ENCODE data around the gene SOWAHA. TPM values are rescaled to one million over a fixed set of nuclear protein-coding genes. Genes with fewer than 3 reads are reported as not detected.

The SOWAHA gene
- total RNA-seq, 1 donor from 2014 or later, result not detected

DNA sequence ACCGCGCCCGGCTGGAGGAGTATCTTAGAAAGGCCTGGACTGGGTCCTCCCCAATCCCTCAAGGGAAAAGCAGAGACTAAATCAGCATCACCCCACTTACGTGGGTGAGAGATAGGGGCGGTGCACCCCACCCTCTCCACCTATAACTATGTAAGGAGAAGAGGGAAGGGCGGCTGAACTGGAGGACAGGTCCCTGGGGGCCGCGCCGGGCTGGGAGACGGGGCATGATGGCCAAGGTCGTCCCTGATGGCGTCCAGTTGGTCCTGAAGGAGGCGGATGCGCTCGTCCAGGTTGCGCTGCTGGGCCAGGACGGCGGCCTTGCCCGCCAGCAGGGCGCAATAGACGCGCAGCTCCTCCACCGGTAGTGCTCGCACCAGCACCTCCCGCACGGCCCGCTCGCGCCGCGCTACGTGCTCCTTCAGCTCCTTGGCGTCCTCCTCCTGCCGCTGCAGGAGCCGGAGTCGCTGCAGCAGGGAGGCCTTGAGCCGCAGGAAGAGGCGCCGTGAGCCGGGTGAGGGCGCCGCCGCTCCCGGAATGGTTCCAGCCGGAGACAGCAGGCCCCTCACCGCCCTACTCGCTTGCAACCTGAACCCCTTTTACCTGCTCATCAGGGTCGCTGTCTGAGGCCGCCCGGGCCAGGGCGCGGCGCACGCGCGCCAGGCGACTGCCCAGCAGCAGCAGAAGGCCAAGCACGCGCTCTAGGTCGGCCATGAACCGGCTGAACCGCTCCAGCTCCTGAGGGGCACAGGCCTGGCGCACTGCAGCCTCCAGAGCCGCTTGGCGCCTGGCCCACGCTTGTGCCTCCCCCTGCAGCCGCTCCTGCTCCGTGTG, 9.8 kb downstream of the SOWAHA start:
- H3K27me3 ChIP-seq (ENCODE audit: control insufficient read depth, insufficient read depth, low read length), result no peaks in the 10 kb centered on the region
- peak; percentile 27 for DNase-seq (ENCODE audit: low read depth)
- TF ChIP-seq CTCF (IDR thresholded peaks at IDR 0.05; ENCODE audit: insufficient read depth, low read length, severe bottlenecking), result no peak
- peak overlapping the region; percentile 31 for H3K4me3 ChIP-seq (ENCODE audit: low read depth, low read length)
- no peak for FAIRE-seq
- no peaks in the 10 kb centered on the region for H3K36me3 ChIP-seq (ENCODE audit: control insufficient read depth, insufficient read depth, low read length)

DNA sequence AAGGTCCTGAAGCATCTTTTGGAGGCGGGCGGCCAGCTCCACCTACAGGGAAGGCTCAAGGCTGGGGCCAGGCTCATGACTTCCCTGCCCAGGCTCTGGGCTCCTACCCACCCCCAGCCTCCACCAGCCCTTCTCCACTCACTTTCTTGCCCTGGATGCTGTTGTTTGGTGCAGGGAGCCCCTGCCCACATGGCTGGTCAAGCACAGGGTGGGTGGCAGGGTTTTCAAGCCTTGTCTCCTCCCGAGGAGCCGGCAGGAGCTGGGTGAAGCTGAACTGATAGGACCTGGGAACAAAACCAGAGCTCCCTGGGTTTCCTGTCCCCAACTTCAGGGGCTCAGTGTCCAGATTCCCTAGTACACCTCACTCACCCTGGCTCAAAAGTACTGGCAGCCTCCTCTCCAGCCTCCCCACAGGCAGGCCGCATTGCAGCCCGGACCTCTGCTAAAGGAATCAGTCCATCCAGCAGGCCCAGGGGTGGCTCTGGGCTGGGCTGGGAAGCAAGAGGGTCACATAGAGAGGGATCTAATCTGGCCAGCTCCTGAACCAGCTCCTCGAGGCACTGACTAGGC, 10.5 kb downstream of the SOWAHA start:
- Histone ChIP-seq H3K36me3 (ENCODE audit: control insufficient read depth, insufficient read depth, low read length) (no peaks in the 10 kb centered on the region), H3K4me3 (ENCODE audit: low read depth, low read length) (peak overlapping the region; percentile 31), H3K27me3 (ENCODE audit: control insufficient read depth, insufficient read depth, low read length) (no peaks in the 10 kb centered on the region)
- FAIRE-seq (no peak), DNase-seq (ENCODE audit: low read depth) (no peak)
- TF ChIP-seq CTCF (IDR thresholded peaks at IDR 0.05; ENCODE audit: insufficient read depth, low read length, severe bottlenecking), result peak; percentile 2

DNA sequence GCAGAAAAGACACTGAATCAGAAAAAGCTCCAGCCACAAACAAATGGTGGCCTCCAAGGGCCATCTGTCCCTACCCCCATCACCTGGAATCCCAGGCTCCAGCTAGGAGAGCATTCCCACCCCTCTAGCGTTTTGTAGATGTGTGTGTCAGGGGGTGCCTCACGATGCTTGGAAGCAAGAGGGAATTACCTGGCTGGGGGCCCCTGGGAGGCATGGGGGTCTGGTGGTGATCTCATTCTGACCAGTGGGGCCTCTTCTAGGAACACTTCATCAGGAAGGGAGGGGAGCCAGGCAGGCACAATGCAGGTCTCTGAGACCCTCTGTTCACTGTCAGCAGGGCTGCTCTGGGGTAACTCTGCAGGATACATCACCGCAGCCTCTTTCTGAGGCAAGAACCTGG, 11.3 kb downstream of the SOWAHA start:
- Histone ChIP-seq H3K4me3 (ENCODE audit: low read depth, low read length) (no peak overlapping the region), H3K27me3 (ENCODE audit: control insufficient read depth, insufficient read depth, low read length) (no peaks in the 10 kb centered on the region), H3K36me3 (ENCODE audit: control insufficient read depth, insufficient read depth, low read length) (no peaks in the 10 kb centered on the region)
- TF ChIP-seq CTCF (IDR thresholded peaks at IDR 0.05; ENCODE audit: insufficient read depth, low read length, severe bottlenecking), result no peak
- DNase-seq (ENCODE audit: low read depth) (no peak), FAIRE-seq (no peak)

DNA sequence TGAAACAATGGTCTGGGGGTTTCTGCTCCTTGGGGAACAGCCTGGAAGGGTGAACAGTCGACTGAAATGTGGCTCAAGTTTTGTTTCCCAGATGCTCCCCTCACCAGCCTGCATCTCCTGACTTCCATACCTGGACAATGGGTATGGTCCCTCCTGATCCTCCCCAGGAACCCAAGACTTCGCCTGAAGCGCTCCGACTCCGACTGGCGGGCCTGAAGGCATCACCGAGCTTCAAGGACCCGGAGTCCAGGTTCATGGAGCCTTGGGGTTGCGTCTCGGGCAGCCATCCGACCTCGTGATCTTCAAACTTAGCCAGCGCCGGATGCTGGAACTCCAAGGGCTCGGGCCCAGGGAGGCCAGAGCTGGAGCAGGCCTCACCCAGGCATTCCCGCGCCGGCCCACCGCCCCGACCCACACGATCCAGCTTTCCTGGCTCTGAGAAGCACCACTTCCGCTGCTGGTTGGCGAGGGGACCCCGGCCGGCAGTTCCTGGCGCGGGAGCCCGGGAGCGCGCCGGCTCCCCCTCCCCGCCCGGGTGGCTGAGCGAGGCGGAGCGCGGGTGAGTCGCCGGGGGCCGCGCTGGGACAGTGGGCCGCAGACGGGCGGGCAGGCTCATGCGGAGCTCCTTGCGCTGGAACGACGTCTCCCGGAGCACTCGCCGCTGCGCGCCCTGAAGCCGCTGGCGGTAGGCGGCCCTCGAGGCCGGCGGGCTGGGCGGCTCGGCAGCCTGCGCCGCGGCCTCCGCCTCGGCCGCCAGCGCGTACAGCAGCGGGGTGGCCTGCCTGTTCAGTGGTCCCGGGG, 12.1 kb downstream of the SOWAHA start:
- H3K4me3 ChIP-seq (ENCODE audit: low read depth, low read length), result no peak overlapping the region
- H3K36me3 ChIP-seq (ENCODE audit: control insufficient read depth, insufficient read depth, low read length), result no peaks in the 10 kb centered on the region
- FAIRE-seq (no peak), DNase-seq (ENCODE audit: low read depth) (no peak)
- H3K27me3 ChIP-seq (ENCODE audit: control insufficient read depth, insufficient read depth, low read length), result no peaks in the 10 kb centered on the region
- no peak for TF ChIP-seq CTCF (IDR thresholded peaks at IDR 0.05; ENCODE audit: insufficient read depth, low read length, severe bottlenecking)

DNA sequence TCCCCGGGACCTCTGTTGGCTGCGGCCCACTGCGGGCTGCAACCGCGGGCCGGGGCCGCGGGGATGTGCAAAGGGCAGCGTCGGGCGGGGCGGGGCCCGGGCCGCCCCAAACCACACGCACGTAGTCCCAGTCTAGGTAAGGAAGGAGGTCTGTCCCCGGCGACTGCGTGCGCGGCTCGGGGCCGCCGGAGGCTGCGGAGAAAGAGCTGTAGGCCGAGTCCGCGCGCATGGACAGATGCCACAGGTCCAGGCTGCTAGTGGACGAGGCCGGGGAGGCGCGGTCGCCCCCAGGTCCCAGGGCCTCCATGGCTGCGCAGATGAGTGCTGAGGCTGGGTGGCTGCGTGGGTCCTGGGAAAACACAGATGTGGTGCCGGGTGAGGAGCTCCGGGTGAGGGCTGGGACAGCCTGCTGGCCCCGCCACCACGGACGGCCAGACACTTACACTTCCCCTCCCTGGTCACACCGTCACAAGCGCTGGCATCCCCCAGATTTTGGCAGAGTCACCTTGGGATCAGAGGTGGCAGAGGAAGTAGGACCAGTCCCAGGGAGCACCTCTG, 12.8 kb downstream of the SOWAHA start:
- H3K27me3 ChIP-seq (ENCODE audit: control insufficient read depth, insufficient read depth, low read length), result no peaks in the 10 kb centered on the region
- DNase-seq (ENCODE audit: low read depth) (no peak), FAIRE-seq (no peak)
- peak overlapping the region; percentile 15 for H3K4me3 ChIP-seq (ENCODE audit: low read depth, low read length)
- TF ChIP-seq CTCF (IDR thresholded peaks at IDR 0.05; ENCODE audit: insufficient read depth, low read length, severe bottlenecking), result no peak
- H3K36me3 ChIP-seq (ENCODE audit: control insufficient read depth, insufficient read depth, low read length), result no peaks in the 10 kb centered on the region

Data from bronchial epithelial cell (primary cell).